GM23248 (cell line): ENCODE measurements around the gene HOXB6.

Source experiments
- EZH2 ChIP-seq: fragments of 200-600 bp; sonication (generic); IDR thresholded peaks from 2 replicates; pipeline ENCODE4 v1.6.1; 2018; ENCODE audit warnings: antibody characterized with exemption, mild to moderate bottlenecking; ENCODE audit not compliant: insufficient read depth, poor library complexity, severe bottlenecking
- EZH2phosphoT487 ChIP-seq: fragments of 200-600 bp; sonication (generic); IDR thresholded peaks from 2 replicates; pipeline ENCODE4 v1.6.1; 2018; ENCODE audit warnings: antibody characterized with exemption, moderate library complexity, mild to moderate bottlenecking, low read depth; ENCODE audit not compliant: insufficient read depth

- TF ChIP-seq EZH2 = no peak
- no peak for TF ChIP-seq EZH2phosphoT487
Observed at GRCh38 chr17:48596735-48597527, 7.9 kb downstream of the HOXB6 start.
